K562 (cell line): ENCODE data around the gene DESI2. TPM values are rescaled to one million over a fixed set of nuclear protein-coding genes. Genes with fewer than 3 reads are reported as not detected.

Experiments used
- IFI16 ChIP-seq: fragments of 250-450 bp; sonication (Bioruptor Pico); IDR thresholded peaks from 2 replicates; pipeline ENCODE4 v2.1.2; 2022; ENCODE audit warnings: mild to moderate bottlenecking, inconsistent platforms
- MYNN ChIP-seq, 2 experiments: sonication (generic); formaldehyde crosslinking in 1 of 2; IDR thresholded peaks; 2 replicates each; pipeline versions ENCODE4 v1.5.0 to v1.6.1; 2016 to 2020; ENCODE audit warnings: antibody characterized with exemption in 1 of 2, missing genetic modification reagents in 1 of 2
- NR3C1 ChIP-seq: sonication (generic); formaldehyde crosslinking; IDR thresholded peaks from 2 replicates; pipeline ENCODE4 v1.8.1; 2022; ENCODE audit warnings: missing genetic modification reagents
- OTX1 ChIP-seq: fragments of 450-650 bp; formaldehyde crosslinking; IDR thresholded peaks from 2 replicates; pipeline ENCODE4 v1.4.0; 2022; ENCODE audit warnings: mild to moderate bottlenecking
- RBM22 ChIP-seq: fragments of 200-400 bp; formaldehyde crosslinking; IDR thresholded peaks from 2 replicates; pipeline ENCODE4 v1.6.1; 2018; ENCODE audit warnings: low read length, low read depth; ENCODE audit not compliant: poor library complexity, severe bottlenecking
- RFX7 ChIP-seq: fragments of 250-450 bp; sonication (Bioruptor Pico); IDR thresholded peaks from 2 replicates; pipeline ENCODE4 v1.5.1; 2021; ENCODE audit warnings: mild to moderate bottlenecking
- XRCC5 ChIP-seq: fragments of 200-400 bp; formaldehyde crosslinking; IDR thresholded peaks from 2 replicates; pipeline ENCODE4 v1.6.1; 2017; ENCODE audit warnings: low read depth, mild to moderate bottlenecking, low read length
- ZBTB17 ChIP-seq: fragments of 450-650 bp; formaldehyde crosslinking; IDR thresholded peaks from 2 replicates; pipeline ENCODE4 v1.4.0; 2020; ENCODE audit warnings: mild to moderate bottlenecking
- ZBTB40 ChIP-seq, 2 experiments: fragments of 450-650 bp in 1 of 2; sonication (generic) in 1 of 2; formaldehyde crosslinking in 1 of 2; IDR thresholded peaks; 2 replicates each; pipeline versions ENCODE4 v1.7.1 to v1.9.0; 2016 to 2022; ENCODE audit warnings: inconsistent platforms in 1 of 2, mild to moderate bottlenecking in 1 of 2, missing genetic modification reagents in 1 of 2
- ZNF140 ChIP-seq: fragments of 250-450 bp; sonication (Bioruptor Pico); IDR thresholded peaks from 2 replicates; pipeline ENCODE4 v1.8.0; 2021; ENCODE audit warnings: moderate library complexity, mild to moderate bottlenecking, inconsistent platforms
- ZNF212 ChIP-seq: fragments of 450-650 bp; formaldehyde crosslinking; IDR thresholded peaks from 2 replicates; pipeline ENCODE4 v1.4.0; 2020; ENCODE audit warnings: mild to moderate bottlenecking
- ZNF24 ChIP-seq: fragments of 450-650 bp; IDR thresholded peaks from 2 replicates; pipeline ENCODE4 v1.6.1; 2016
- polyA plus RNA-seq, 8 experiments: library from polyadenylated mRNA; depleted of rRNA in 4 of 8; stranded (reverse) in 5 of 8; unstranded in 3 of 8; fragments of >200 nt; fragmentation: Nextera tagmentation in 2 of 8; fragmentation: Illumina TruSeq in 1 of 8; extraction: Ambion mirVana in 2 of 8; extraction: Trizol in 1 of 8; gene quantifications; 2 replicates each; pipeline versions ENCODE4 v1.2.1 to v1.2.3, GENCODE V29; 2011 to 2014; ENCODE audit warnings: inconsistent platforms in 1 of 8, missing spikeins in 1 of 8
- total RNA-seq, 7 experiments: library from RNA; depleted of rRNA in 6 of 7; stranded (reverse); fragments of >200 nt in 6 of 7; fragmentation: Illumina TruSeq in 2 of 7; extraction: Trizol in 2 of 7; gene quantifications; 2 replicates each; pipeline versions ENCODE4 v1.2.1 to v1.2.3, GENCODE V29; 2011 to 2021; ENCODE audit warnings: low replicate concordance in 1 of 7
- TF ChIP-seq, protein P1 (sequence below), 2 experiments: fragments of 200-800 bp in 1 of 2; sonication (Bioruptor generic) in 1 of 2; sonication (generic) in 1 of 2; formaldehyde crosslinking in 1 of 2; IDR thresholded peaks in 1 of 2; conservative IDR thresholded peaks in 1 of 2; 2 replicates each; pipeline versions ENCODE4 v1.5.0 to v1.6.1; 2016 to 2020; ENCODE audit warnings: missing compliant biosample characterization in 1 of 2, missing genetic modification characterization in 1 of 2, missing genetic modification reagents in 1 of 2

Gene DESI2
- total and polyA plus RNA-seq, 9 of the 15 experiments (the other 6 are each of a cell fraction or from before 2014, with no cell fraction given): 17.4 to 59.4 (median 38.4) TPM

DNA sequence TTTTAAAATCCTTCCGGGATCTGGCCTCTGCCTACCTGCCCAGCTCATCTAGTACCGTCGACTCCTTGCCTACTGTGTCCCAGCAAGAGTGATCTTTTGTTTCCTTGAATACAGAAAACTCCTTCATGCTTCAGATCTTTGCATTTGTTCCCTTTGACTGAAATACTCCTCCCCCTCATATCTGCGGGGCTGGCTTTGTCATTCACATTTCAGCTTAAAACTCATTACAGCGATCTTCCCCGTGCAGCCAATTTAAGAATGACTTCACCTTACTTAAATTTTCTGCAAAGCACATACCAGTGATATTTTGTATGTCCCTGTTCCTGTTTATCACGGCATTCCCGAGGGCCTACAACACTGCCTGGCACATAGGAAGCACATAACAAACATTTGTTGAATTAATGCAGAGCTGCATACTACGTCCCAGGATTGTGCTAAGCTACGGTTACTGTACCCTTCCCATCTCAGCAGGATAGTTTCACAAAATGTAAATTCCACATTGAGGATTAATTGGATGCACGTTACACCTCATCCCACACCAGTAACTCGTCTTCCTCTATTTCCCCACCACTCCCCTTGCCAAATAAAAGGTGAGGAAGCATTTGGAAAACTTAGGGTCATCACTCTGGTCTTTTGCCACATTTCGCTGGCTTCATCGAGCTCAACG, 837 bp upstream of the DESI2 start (continued):
- no peak for TF ChIP-seq IFI16 (CRISPR knock-in tag)
- TF ChIP-seq RFX7: 0 out of 2 replicates have a peak, but pooled peaks have one; percentile 61
- no peak for TF ChIP-seq XRCC5
- no peak for TF ChIP-seq ZBTB17 (CRISPR knock-in tag)
- peak; percentile 68 for TF ChIP-seq ZBTB40 (IDR thresholded peaks at IDR 0.05)
- no peak for TF ChIP-seq ZBTB40 (CRISPR knock-in tag; IDR thresholded peaks at IDR 0.05)
- no peak for TF ChIP-seq ZNF212
- no peak for TF ChIP-seq ZNF140 (CRISPR knock-in tag)
- peak; percentile 47; the same call in 1 of the 2 replicates for TF ChIP-seq ZNF24
- TF ChIP-seq, protein P1, sequence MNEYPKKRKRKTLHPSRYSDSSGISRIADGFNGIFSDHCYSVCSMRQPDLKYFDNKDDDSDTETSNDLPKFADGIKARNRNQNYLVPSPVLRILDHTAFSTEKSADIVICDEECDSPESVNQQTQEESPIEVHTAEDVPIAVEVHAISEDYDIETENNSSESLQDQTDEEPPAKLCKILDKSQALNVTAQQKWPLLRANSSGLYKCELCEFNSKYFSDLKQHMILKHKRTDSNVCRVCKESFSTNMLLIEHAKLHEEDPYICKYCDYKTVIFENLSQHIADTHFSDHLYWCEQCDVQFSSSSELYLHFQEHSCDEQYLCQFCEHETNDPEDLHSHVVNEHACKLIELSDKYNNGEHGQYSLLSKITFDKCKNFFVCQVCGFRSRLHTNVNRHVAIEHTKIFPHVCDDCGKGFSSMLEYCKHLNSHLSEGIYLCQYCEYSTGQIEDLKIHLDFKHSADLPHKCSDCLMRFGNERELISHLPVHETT (CRISPR knock-in tag; conservative IDR thresholded peaks at IDR 0.05 in 1 of 2, IDR thresholded peaks at IDR 0.05 in 1 of 2): no peak
- no peak for TF ChIP-seq RBM22
- no peak for TF ChIP-seq OTX1 (CRISPR knock-in tag)
- TF ChIP-seq NR3C1 (CRISPR knock-in tag): no peak
- no peak for TF ChIP-seq MYNN (IDR thresholded peaks at IDR 0.05)
- TF ChIP-seq MYNN (CRISPR knock-in tag; IDR thresholded peaks at IDR 0.05): no peak
